ENCODE results near the gene IDH1.
A peak's percentile ranks its signal among the peaks of the same experiment; 100 is the strongest.

Gene IDH1

GRCh38 chr2:208256192-208256782, 1.4 kb upstream of the IDH1 start:
- in situ Hi-C loops (cut with MboI; ENCODE audit: low sequenced_read_pairs, unreplicated experiment), result no loop called here
- TF ChIP-seq CTCF (IDR thresholded peaks at IDR 0.05; ENCODE audit: borderline replicate concordance, control extremely low read depth, extremely low read depth, insufficient read depth, missing control alignments), result peak; percentile 31
- DNase-seq (ENCODE audit: low spot score), result no peak

- in situ Hi-C loops (cut with MboI; ENCODE audit: low sequenced_read_pairs, unreplicated experiment), result no loop called here
- TF ChIP-seq CTCF (IDR thresholded peaks at IDR 0.05; ENCODE audit: borderline replicate concordance, control extremely low read depth, extremely low read depth, insufficient read depth, missing control alignments), result no peak
- no peak for DNase-seq (ENCODE audit: low spot score)
Measured at GRCh38 chr2:208255557-208256106, 761 bp upstream of the IDH1 start.

- peak; percentile 81 for TF ChIP-seq CTCF (IDR thresholded peaks at IDR 0.05; ENCODE audit: borderline replicate concordance, control extremely low read depth, extremely low read depth, insufficient read depth, missing control alignments)
- DNase-seq (ENCODE audit: low spot score), result peak; percentile 91
- in situ Hi-C loops (cut with MboI; ENCODE audit: low sequenced_read_pairs, unreplicated experiment), result no loop called here
Measured at GRCh38 chr2:208254118-208254870, 577 bp downstream of the IDH1 start.

- DNase-seq (ENCODE audit: low spot score), result no peak
- in situ Hi-C loops (cut with MboI; ENCODE audit: low sequenced_read_pairs, unreplicated experiment), result no loop called here
- TF ChIP-seq CTCF (IDR thresholded peaks at IDR 0.05; ENCODE audit: borderline replicate concordance, control extremely low read depth, extremely low read depth, insufficient read depth, missing control alignments), result no peak
Measured at GRCh38 chr2:208253600-208254117, 1.2 kb downstream of the IDH1 start.

GRCh38 chr2:208252716-208253492, 2.0 kb downstream of the IDH1 start:
- DNase-seq (ENCODE audit: low spot score), result no peak
- no peak for TF ChIP-seq CTCF (IDR thresholded peaks at IDR 0.05; ENCODE audit: borderline replicate concordance, control extremely low read depth, extremely low read depth, insufficient read depth, missing control alignments)
- in situ Hi-C loops (cut with MboI; ENCODE audit: low sequenced_read_pairs, unreplicated experiment), result no loop called here

GRCh38 chr2:208251098-208251497, 3.8 kb downstream of the IDH1 start:
- TF ChIP-seq CTCF (IDR thresholded peaks at IDR 0.05; ENCODE audit: borderline replicate concordance, control extremely low read depth, extremely low read depth, insufficient read depth, missing control alignments), result no peak
- no peak for DNase-seq (ENCODE audit: low spot score)
- in situ Hi-C loops (cut with MboI; ENCODE audit: low sequenced_read_pairs, unreplicated experiment), result no loop called here

Measured in GM13976 (cell line).